ENCODE results near the gene TRAF3.
"Not testable (repeated sequence)": the region's sequence is repeated elsewhere in the genome, so short reads cannot be mapped to it uniquely, and the experiment has no call there.

TRAF3 gene

GRCh38 chr14:102873131-102873530 lies 95.9 kb downstream of the TRAF3 start:
- TF ChIP-seq CTCF (IDR thresholded peaks at IDR 0.05; ENCODE audit: control insufficient read depth, extremely low read depth, insufficient read depth): no peak

GRCh38 chr14:102873546-102874061 lies 96.4 kb downstream of the TRAF3 start:
- TF ChIP-seq CTCF (IDR thresholded peaks at IDR 0.05; ENCODE audit: control insufficient read depth, extremely low read depth, insufficient read depth): no peak
- peak; percentile 50 for DNase-seq (ENCODE audit: low read depth)
- no peak overlapping the region for H3K4me3 ChIP-seq (ENCODE audit: low read depth, low read length)

More at GRCh38 chr14:102873131-102873530, 95.9 kb downstream of the TRAF3 start:
- H3K4me3 ChIP-seq (ENCODE audit: low read depth, low read length): no peak overlapping the region
- DNase-seq (ENCODE audit: low read depth): no peak

GRCh38 chr14:102875652-102876051 lies 98.4 kb downstream of the TRAF3 start:
- TF ChIP-seq CTCF (IDR thresholded peaks at IDR 0.05; ENCODE audit: control insufficient read depth, extremely low read depth, insufficient read depth): no peak
- H3K4me3 ChIP-seq (ENCODE audit: low read depth, low read length): no peak overlapping the region
- no peak for DNase-seq (ENCODE audit: low read depth)

GRCh38 chr14:102877511-102877910 lies 100.3 kb downstream of the TRAF3 start:
- H3K4me3 ChIP-seq (ENCODE audit: low read depth, low read length); DNase-seq (ENCODE audit: low read depth): not testable (repeated sequence)

- no peak for TF ChIP-seq CTCF (IDR thresholded peaks at IDR 0.05; ENCODE audit: control insufficient read depth, extremely low read depth, insufficient read depth)
- DNase-seq (ENCODE audit: low read depth): no peak
- no peak overlapping the region for H3K4me3 ChIP-seq (ENCODE audit: low read depth, low read length)
Observed at GRCh38 chr14:102878174-102878969, 101.1 kb downstream of the TRAF3 start.

GRCh38 chr14:102878970-102879460 lies 101.8 kb downstream of the TRAF3 start:
- H3K4me3 ChIP-seq (ENCODE audit: low read depth, low read length): no peak overlapping the region
- no peak for TF ChIP-seq CTCF (IDR thresholded peaks at IDR 0.05; ENCODE audit: control insufficient read depth, extremely low read depth, insufficient read depth)
- no peak for DNase-seq (ENCODE audit: low read depth)

GRCh38 chr14:102882226-102882906 lies 105.1 kb downstream of the TRAF3 start:
- TF ChIP-seq CTCF (IDR thresholded peaks at IDR 0.05; ENCODE audit: control insufficient read depth, extremely low read depth, insufficient read depth): no peak
- no peak for DNase-seq (ENCODE audit: low read depth)
- H3K4me3 ChIP-seq (ENCODE audit: low read depth, low read length): no peak overlapping the region
